ENCODE measurements around the gene YJEFN3. TPM values are rescaled to one million over a fixed set of nuclear protein-coding genes. Genes with fewer than 3 reads are reported as not detected.

Gene YJEFN3
- total RNA-seq, 1 donor from 2014 or later = 2.6 TPM

GRCh38 chr19:19571071-19571786 is 42.5 kb downstream of the YJEFN3 start:
- H3K36me3 Mint-ChIP-seq = peaks cover 16% of the 10 kb centered on the region
- no peak overlapping the region for H2AFZ ChIP-seq (replicated peaks)
- peaks cover 6% of the 10 kb centered on the region for H4K20me1 ChIP-seq (ENCODE audit: low read depth)
- H3K9ac ChIP-seq = no peak overlapping the region
- no peaks in the 10 kb centered on the region for H3K27me3 ChIP-seq
- H3K27ac ChIP-seq = no peak overlapping the region
- no peaks in the 10 kb centered on the region for H3K36me3 ChIP-seq
- no peak overlapping the region for H3K4me2 ChIP-seq
- TF ChIP-seq CTCF (IDR thresholded peaks at IDR 0.05) (no peak), EZH2 (IDR thresholded peaks at IDR 0.05) (no peak), EZH2phosphoT487 (IDR thresholded peaks at IDR 0.05) (no peak)
- no peak overlapping the region for H3K27ac Mint-ChIP-seq
- H3K4me3 Mint-ChIP-seq = no peak overlapping the region
- peaks cover 2% of the 10 kb centered on the region for H3K27me3 Mint-ChIP-seq (ENCODE audit: insufficient read depth, low read depth)
- H3K79me2 ChIP-seq (ENCODE audit: low read depth) = no peaks in the 10 kb centered on the region
- H3K9me3 Mint-ChIP-seq = no peaks in the 10 kb centered on the region
- peaks cover 9% of the 10 kb centered on the region for H3K4me1 ChIP-seq
- no peaks in the 10 kb centered on the region for H3K9me3 ChIP-seq (ENCODE audit: low read depth)
- peaks cover 8% of the 10 kb centered on the region for H3K4me1 Mint-ChIP-seq
- peaks cover 19% of the 10 kb centered on the region for H3F3A ChIP-seq (ENCODE audit: low read depth)
- no peak overlapping the region for H3K4me3 ChIP-seq
- DNase-seq (ENCODE audit: low spot score) = no peak

GRCh38 chr19:19575411-19575810 is 46.7 kb downstream of the YJEFN3 start:
- Histone ChIP-seq H3K27ac (peak overlapping the region; percentile 77), H3K36me3 (no peaks in the 10 kb centered on the region), H3K9me3 (ENCODE audit: low read depth) (no peaks in the 10 kb centered on the region), H4K20me1 (ENCODE audit: low read depth) (peaks cover 6% of the 10 kb centered on the region), H3K79me2 (ENCODE audit: low read depth) (no peaks in the 10 kb centered on the region), H3K4me1 (peaks cover 15% of the 10 kb centered on the region), H3K27me3 (peaks cover 8% of the 10 kb centered on the region), H3K9ac (no peak overlapping the region), H3K4me2 (peak overlapping the region; percentile 65), H3F3A (ENCODE audit: low read depth) (peaks cover 24% of the 10 kb centered on the region), H3K4me3 (no peak overlapping the region), H2AFZ (replicated peaks) (no peak overlapping the region)
- Mint-ChIP-seq H3K4me3 (peak overlapping the region; percentile 25), H3K27me3 (ENCODE audit: insufficient read depth, low read depth) (no peaks in the 10 kb centered on the region), H3K36me3 (peaks cover 3% of the 10 kb centered on the region), H3K9me3 (no peaks in the 10 kb centered on the region), H3K4me1 (peaks cover 18% of the 10 kb centered on the region), H3K27ac (peak overlapping the region; percentile 8)
- peak; percentile 86 for DNase-seq (ENCODE audit: low spot score)
- no peak for TF ChIP-seq CTCF (IDR thresholded peaks at IDR 0.05)
- TF ChIP-seq EZH2phosphoT487 (IDR thresholded peaks at IDR 0.05) = peak; percentile 54

- Mint-ChIP-seq H3K36me3 (no peaks in the 10 kb centered on the region), H3K27ac (no peak overlapping the region), H3K4me1 (peaks cover 25% of the 10 kb centered on the region), H3K4me3 (no peak overlapping the region), H3K27me3 (ENCODE audit: insufficient read depth, low read depth) (no peaks in the 10 kb centered on the region), H3K9me3 (no peaks in the 10 kb centered on the region)
- Histone ChIP-seq H3K9ac (no peak overlapping the region), H3F3A (ENCODE audit: low read depth) (peaks cover 29% of the 10 kb centered on the region), H3K4me1 (peaks cover 24% of the 10 kb centered on the region), H4K20me1 (ENCODE audit: low read depth) (peaks cover 6% of the 10 kb centered on the region), H3K27me3 (peaks cover 8% of the 10 kb centered on the region), H3K27ac (no peak overlapping the region), H3K4me2 (no peak overlapping the region), H2AFZ (replicated peaks) (no peak overlapping the region), H3K4me3 (no peak overlapping the region), H3K9me3 (ENCODE audit: low read depth) (no peaks in the 10 kb centered on the region), H3K79me2 (ENCODE audit: low read depth) (no peaks in the 10 kb centered on the region), H3K36me3 (no peaks in the 10 kb centered on the region)
- no peak for DNase-seq (ENCODE audit: low spot score)
- TF ChIP-seq EZH2phosphoT487 (IDR thresholded peaks at IDR 0.05) (no peak), EZH2 (IDR thresholded peaks at IDR 0.05) (no peak), CTCF (IDR thresholded peaks at IDR 0.05) (no peak)
These were observed 49.5 kb downstream of the YJEFN3 start for GRCh38 chr19:19578252-19578651.
